Measurements from ENCODE around the gene DDTL.
"Not testable (repeated sequence)": the region's sequence is repeated elsewhere in the genome, so short reads cannot be mapped to it uniquely, and the experiment has no call there.

- TF ChIP-seq, protein P1, sequence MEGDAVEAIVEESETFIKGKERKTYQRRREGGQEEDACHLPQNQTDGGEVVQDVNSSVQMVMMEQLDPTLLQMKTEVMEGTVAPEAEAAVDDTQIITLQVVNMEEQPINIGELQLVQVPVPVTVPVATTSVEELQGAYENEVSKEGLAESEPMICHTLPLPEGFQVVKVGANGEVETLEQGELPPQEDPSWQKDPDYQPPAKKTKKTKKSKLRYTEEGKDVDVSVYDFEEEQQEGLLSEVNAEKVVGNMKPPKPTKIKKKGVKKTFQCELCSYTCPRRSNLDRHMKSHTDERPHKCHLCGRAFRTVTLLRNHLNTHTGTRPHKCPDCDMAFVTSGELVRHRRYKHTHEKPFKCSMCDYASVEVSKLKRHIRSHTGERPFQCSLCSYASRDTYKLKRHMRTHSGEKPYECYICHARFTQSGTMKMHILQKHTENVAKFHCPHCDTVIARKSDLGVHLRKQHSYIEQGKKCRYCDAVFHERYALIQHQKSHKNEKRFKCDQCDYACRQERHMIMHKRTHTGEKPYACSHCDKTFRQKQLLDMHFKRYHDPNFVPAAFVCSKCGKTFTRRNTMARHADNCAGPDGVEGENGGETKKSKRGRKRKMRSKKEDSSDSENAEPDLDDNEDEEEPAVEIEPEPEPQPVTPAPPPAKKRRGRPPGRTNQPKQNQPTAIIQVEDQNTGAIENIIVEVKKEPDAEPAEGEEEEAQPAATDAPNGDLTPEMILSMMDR (conservative IDR thresholded peaks at IDR 0.05; ENCODE audit: low read length) = not testable (repeated sequence)
- not testable (repeated sequence) for TF ChIP-seq EZH2phosphoT487 (IDR thresholded peaks at IDR 0.05; ENCODE audit: borderline replicate concordance)
Measured at GRCh38 chr22:23947391-23947790, 19.3 kb upstream of the DDTL start.

Data from Loucy (cell line).